Epithelial cell of esophagus (primary cell): ENCODE data around the gene FGGY.
"Not testable (repeated sequence)": the region's sequence is repeated elsewhere in the genome, so short reads cannot be mapped to it uniquely, and the experiment has no call there.

Source experiments
- DNase-seq: peaks from one replicate; pipeline ENCODE4 v3.0.0; 2010; ENCODE audit warnings: low read depth
- H3K4me3 ChIP-seq: 2 replicates; pipeline ENCODE4 v1.5.1; 2011; ENCODE audit warnings: mild to moderate bottlenecking, low read length, control low read depth
- TF ChIP-seq, protein P1 (sequence below): IDR thresholded peaks from 2 replicates; pipeline ENCODE4 v1.5.1; 2011; ENCODE audit warnings: low read depth, mild to moderate bottlenecking, low read length, control low read depth, inconsistent platforms; ENCODE audit not compliant: insufficient read depth; ENCODE audit errors: missing control alignments

The FGGY gene

GRCh38 chr1:59552007-59552406, 255.1 kb downstream of the FGGY start:
- TF ChIP-seq, protein P1, sequence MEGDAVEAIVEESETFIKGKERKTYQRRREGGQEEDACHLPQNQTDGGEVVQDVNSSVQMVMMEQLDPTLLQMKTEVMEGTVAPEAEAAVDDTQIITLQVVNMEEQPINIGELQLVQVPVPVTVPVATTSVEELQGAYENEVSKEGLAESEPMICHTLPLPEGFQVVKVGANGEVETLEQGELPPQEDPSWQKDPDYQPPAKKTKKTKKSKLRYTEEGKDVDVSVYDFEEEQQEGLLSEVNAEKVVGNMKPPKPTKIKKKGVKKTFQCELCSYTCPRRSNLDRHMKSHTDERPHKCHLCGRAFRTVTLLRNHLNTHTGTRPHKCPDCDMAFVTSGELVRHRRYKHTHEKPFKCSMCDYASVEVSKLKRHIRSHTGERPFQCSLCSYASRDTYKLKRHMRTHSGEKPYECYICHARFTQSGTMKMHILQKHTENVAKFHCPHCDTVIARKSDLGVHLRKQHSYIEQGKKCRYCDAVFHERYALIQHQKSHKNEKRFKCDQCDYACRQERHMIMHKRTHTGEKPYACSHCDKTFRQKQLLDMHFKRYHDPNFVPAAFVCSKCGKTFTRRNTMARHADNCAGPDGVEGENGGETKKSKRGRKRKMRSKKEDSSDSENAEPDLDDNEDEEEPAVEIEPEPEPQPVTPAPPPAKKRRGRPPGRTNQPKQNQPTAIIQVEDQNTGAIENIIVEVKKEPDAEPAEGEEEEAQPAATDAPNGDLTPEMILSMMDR: no peak
- no peak overlapping the region for H3K4me3 ChIP-seq
- no peak for DNase-seq

GRCh38 chr1:59553371-59553770, 256.5 kb downstream of the FGGY start:
- no peak for DNase-seq
- TF ChIP-seq, protein P1: no peak
- no peak overlapping the region for H3K4me3 ChIP-seq

- no peak overlapping the region for H3K4me3 ChIP-seq
- TF ChIP-seq, protein P1: no peak
- no peak for DNase-seq
Measured at GRCh38 chr1:59554011-59554663, 257.2 kb downstream of the FGGY start.

DNA sequence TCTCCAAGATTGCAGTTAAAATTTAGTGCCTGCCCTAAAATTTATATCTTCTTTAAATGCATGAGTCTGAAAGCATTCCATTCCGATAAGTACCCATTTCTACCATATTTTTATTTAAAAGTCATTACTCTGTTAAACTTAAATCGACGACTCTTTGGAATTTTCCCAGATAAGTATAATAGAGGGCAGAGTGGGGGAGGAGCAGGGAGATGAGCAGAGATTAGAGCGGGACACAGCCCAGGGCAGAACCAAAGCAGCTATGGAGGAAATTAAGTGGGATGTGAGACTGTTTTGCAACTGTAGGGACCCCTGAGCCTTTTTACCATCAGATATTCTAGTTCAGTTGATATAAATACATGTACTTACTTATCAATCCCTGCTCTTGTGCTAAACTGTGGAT, 257.9 kb downstream of the FGGY start:
- H3K4me3 ChIP-seq: no peak overlapping the region
- TF ChIP-seq, protein P1: no peak

GRCh38 chr1:59556398-59556797, 259.5 kb downstream of the FGGY start:
- H3K4me3 ChIP-seq: no peak overlapping the region
- TF ChIP-seq, protein P1: no peak

More for the DNA sequence above, 257.9 kb downstream of the FGGY start:
- no peak for DNase-seq

GRCh38 chr1:59556802-59557548, 260.1 kb downstream of the FGGY start:
- TF ChIP-seq, protein P1: no peak
- DNase-seq: no peak

More at GRCh38 chr1:59556398-59556797, 259.5 kb downstream of the FGGY start:
- no peak for DNase-seq

DNA sequence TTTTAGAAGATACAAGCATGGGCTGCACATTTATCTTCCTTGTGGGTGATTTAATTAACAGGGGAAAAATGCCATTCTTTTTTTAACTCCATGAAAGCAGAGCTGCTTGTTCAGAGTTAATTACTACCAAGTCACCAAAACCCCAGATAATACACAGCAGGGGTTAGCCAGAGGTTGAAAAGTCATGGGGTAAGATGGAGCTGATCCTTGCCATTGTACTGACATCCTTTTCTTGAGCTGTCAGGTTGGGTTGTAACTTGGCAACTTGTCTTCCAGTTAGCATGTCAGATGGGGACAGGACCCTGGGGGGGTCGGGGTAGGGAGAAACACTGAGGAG, 260.6 kb downstream of the FGGY start:
- no peak overlapping the region for H3K4me3 ChIP-seq
- TF ChIP-seq, protein P1: no peak
- no peak for DNase-seq

More at GRCh38 chr1:59556802-59557548, 260.1 kb downstream of the FGGY start:
- H3K4me3 ChIP-seq: no peak overlapping the region

DNA sequence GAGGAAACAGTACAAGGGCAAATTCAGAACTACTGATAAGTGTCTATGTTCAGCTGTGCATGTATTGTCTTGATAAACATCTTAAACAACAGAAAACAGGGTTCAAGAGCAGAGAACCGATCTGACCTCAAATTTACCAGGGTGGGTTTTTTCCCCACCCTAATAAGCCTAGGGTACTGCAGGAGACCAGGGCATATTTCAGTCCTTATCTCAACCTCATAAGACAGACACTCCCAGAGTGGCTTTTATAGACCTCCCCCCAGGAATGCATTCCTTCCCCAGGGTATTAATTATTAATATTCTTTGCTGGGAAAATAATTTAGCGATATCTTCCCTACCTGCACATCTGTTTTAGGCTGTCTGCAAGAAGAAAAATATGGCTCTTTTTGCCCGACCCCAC, 261.7 kb downstream of the FGGY start:
- DNase-seq, H3K4me3 ChIP-seq: not testable (repeated sequence)
